Measurements from ENCODE around the gene CAMTA1.

CAMTA1 gene

GRCh38 chr1:7658099-7658498, 872.8 kb downstream of the CAMTA1 start:
- DNase-seq (ENCODE audit: low spot score): no peak
- no peak for TF ChIP-seq CTCF (IDR thresholded peaks at IDR 0.05; ENCODE audit: borderline replicate concordance, control extremely low read depth, extremely low read depth, insufficient read depth, missing control alignments)
- in situ Hi-C loops (cut with MboI; ENCODE audit: low sequenced_read_pairs, unreplicated experiment): no loop called here

GRCh38 chr1:7659514-7659913, 874.3 kb downstream of the CAMTA1 start:
- DNase-seq (ENCODE audit: low spot score): no peak
- in situ Hi-C loops (cut with MboI; ENCODE audit: low sequenced_read_pairs, unreplicated experiment): no loop called here
- TF ChIP-seq CTCF (IDR thresholded peaks at IDR 0.05; ENCODE audit: borderline replicate concordance, control extremely low read depth, extremely low read depth, insufficient read depth, missing control alignments): no peak

- TF ChIP-seq CTCF (IDR thresholded peaks at IDR 0.05; ENCODE audit: borderline replicate concordance, control extremely low read depth, extremely low read depth, insufficient read depth, missing control alignments): no peak
- DNase-seq (ENCODE audit: low spot score): no peak
- in situ Hi-C loops (cut with MboI; ENCODE audit: low sequenced_read_pairs, unreplicated experiment): loop anchor here (10.0 kb wide), 1 partner anchor 241 kb away; no protein-coding TSS in a partner anchor
Observed at GRCh38 chr1:7663451-7664146, 878.3 kb downstream of the CAMTA1 start.

GRCh38 chr1:7664147-7664892, 879.1 kb downstream of the CAMTA1 start:
- DNase-seq (ENCODE audit: low spot score): no peak
- in situ Hi-C loops (cut with MboI; ENCODE audit: low sequenced_read_pairs, unreplicated experiment): loop anchor here (10.0 kb wide), 1 partner anchor 240 kb away; no protein-coding TSS in a partner anchor
- no peak for TF ChIP-seq CTCF (IDR thresholded peaks at IDR 0.05; ENCODE audit: borderline replicate concordance, control extremely low read depth, extremely low read depth, insufficient read depth, missing control alignments)

GRCh38 chr1:7664893-7665250, 879.6 kb downstream of the CAMTA1 start:
- no peak for DNase-seq (ENCODE audit: low spot score)
- in situ Hi-C loops (cut with MboI; ENCODE audit: low sequenced_read_pairs, unreplicated experiment): loop anchor here (10.0 kb wide), 1 partner anchor 240 kb away; no protein-coding TSS in a partner anchor
- TF ChIP-seq CTCF (IDR thresholded peaks at IDR 0.05; ENCODE audit: borderline replicate concordance, control extremely low read depth, extremely low read depth, insufficient read depth, missing control alignments): no peak

- no peak for DNase-seq (ENCODE audit: low spot score)
- in situ Hi-C loops (cut with MboI; ENCODE audit: low sequenced_read_pairs, unreplicated experiment): loop anchor here (10.0 kb wide), 1 partner anchor 239 kb away; no protein-coding TSS in a partner anchor
- no peak for TF ChIP-seq CTCF (IDR thresholded peaks at IDR 0.05; ENCODE audit: borderline replicate concordance, control extremely low read depth, extremely low read depth, insufficient read depth, missing control alignments)
Observed at GRCh38 chr1:7666249-7666648, 881.0 kb downstream of the CAMTA1 start.
